HT1080 (cell line): Measurements from ENCODE around the gene ATP2A2. TPM values are rescaled to one million over a fixed set of nuclear protein-coding genes. Genes with fewer than 3 reads are reported as not detected.

Experiments used
- DNase-seq: peaks from one replicate; pipeline ENCODE4 v3.0.0-alpha.2; 2015; ENCODE audit warnings: low read depth
- total RNA-seq: library from RNA; depleted of rRNA; stranded (reverse); fragments of >200 nt; shearing (Covaris generic); gene quantifications from 2 replicates; pipeline ENCODE4 v1.2.3, GENCODE V29; 2014

The ATP2A2 gene
- total RNA-seq, 1 experiment from 2014 or later, result 114 TPM

DNA sequence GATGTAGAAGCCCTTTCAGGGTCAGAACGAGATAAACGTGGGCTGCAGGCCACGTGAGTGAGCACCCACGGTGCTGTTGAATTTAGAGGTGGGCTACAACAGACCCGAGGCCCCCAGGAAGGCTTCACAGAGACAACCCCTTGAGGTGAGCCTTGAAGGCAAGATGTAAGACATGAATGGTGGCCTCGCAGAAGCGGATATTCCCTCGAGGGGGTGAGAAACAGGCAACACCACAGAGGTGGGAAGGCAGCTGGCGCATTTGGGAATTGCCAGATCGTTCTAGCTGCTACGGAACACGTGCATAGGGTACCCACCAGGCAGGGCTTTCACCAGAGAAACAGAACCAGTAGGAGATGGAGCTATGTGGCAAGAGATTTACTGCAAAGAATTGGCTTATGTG is 22.6 kb upstream of the ATP2A2 start:
- no peak for DNase-seq

DNA sequence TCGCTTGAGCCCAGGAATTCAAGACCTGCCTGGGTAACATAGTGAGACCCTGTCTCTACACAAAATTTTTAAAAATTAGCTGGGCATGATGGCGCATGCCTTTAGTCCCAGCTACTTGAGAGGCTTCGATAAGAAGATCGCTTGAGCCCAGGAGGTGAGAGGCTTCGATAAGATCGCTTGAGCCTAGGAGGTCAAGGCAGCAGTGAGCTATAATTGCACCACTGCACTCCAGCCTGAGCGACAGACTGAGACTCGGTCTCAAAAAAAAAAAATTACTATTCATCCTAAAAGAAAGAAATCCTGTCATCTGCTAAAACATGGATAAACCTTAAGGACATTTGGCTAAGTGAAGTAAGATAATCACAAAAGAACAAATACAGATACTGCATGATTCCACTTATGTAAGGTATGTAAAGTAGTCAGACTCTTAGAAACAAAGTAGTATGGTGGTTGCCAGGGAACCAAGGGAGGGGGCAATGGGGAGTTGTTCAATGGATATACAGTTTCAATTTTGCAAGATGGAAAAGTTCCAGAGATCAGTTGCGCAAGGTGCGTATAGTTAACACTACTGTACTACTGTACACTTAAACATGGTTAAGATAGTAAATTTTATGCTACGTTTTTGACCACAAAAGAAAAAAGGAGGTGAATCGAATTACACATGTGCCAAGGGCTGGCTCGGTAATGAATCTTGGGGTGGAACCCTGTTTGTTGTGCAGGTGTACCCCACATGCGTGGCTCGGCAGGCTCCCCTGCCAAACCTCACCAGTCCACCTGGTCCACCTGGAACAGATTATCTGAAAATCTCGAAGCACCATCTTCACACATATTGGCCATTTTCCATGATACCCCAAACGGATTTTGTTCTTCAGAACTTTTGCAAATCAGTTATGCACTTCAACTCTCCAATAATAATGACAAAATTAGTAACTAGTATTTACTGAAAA is 18.3 kb upstream of the ATP2A2 start:
- no peak for DNase-seq

DNA sequence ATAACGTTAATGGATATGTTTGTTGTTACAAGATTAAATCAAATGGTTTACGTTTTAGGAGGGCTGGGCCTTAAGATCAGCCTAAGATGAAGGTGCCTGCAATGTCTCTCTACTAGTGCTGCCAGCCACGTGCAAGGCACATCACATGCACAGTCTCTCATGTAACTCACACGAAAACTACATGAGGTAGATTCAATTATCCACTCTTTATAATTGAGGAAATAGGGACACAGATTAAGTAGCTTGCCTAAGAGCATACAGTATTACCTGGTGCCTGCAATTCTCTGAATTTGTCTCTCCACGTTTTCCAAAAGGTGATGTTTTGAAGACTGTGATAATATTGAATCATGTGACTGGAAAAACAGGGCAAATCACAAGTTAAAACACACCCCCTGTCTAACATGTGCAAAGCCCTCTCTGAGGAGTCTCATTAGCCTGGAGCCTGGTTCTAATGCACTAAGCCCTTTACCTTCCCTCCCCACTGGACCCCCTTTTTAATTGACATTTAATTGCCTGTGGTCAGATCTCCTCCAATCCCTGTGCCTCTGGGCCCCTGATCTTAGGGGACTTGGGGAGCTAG is 14.6 kb upstream of the ATP2A2 start:
- no peak for DNase-seq

DNA sequence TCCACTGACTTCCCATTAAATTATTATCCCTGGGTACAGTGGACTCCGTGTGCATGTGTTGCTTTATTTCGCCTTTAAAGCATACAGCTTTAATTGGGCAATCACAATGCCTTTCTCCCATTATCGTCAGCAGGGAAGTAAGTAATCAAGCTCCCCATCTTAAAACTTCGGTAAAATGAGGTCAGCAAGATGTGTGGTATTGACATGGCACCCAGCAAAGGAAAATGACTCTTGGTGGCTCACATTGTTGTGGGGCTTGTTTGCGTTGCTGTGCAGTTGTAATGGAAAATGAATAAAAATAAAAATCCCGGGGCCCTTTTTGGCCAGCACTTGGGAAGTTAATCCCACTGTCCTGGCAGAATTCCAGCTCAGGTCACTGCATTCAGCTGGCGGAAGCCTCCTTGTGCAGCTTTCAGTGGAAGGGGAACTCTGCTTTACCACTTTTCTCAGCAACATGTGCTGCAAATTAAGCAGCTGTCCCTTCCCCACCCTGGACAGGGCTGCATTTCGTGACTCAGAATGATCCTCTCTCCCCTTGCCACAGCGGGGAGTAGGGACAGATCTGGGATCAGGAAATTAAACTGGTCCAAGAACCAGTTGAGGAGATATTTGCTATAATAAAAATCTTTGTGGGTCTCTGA is 13.9 kb upstream of the ATP2A2 start:
- peak; percentile 62 for DNase-seq

DNA sequence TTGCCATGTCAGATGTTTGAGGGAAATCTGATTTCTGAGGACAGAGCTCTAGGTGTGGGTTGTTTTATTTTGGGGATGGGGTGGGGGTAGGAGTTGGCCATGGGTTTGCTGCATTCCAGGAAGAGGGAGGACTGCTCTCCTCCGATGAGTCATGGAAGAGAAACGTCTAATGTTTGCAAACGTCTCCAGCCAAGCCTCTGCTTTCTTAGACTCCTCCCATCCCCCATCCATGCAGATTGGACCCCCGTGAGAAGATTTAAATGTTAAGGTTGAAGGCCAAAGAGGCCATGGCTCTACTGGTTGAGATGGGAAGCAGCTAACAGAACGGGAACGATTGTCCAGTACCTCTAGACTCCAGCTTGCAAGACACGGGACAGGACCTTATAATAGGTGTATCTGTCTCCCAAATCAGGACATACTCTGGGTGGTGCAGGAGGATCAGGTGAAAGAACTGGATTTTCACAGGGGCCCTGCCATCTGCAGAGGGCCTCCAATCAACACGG is 11.4 kb upstream of the ATP2A2 start:
- DNase-seq, result peak; percentile 88

DNA sequence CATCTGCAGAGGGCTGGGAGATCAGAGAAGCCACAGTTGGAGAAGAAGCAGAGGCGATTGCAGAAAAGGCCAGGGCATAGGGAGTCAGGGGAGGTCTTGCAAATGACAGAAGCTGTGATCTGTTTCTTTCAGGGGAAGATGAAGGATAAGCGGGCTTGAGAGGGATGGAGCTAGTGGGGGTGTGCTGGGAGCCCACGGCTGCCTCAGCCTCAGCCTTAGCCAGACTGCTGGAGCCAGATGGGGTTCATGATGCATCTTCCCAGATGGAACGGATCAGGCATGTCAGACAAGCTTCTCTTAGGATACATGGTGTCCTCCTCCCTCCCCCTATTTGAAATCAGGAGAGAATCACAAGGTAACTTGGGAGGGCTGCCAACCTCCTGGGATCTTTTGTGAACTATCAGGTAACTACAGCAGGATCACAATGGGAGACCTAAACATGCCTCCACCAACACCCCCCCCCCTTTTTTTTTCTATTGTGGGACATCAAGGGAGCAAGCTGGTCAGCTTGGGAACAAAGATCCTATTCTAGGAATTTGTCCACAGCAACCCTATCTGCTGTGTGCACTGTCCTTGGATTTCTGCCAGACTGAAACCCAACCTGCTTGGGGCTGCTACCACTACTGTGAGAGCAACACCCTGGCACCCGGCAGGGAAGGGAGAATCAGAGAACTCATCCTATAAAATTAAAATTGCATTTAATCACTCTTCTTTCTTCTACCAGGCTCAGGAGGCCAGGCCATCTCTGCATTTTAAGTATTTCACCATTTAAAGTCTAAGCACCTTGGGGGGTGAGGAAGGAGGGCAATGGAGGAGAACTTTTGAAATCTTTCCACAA is 10.7 kb upstream of the ATP2A2 start:
- DNase-seq, result peak; percentile 77

DNA sequence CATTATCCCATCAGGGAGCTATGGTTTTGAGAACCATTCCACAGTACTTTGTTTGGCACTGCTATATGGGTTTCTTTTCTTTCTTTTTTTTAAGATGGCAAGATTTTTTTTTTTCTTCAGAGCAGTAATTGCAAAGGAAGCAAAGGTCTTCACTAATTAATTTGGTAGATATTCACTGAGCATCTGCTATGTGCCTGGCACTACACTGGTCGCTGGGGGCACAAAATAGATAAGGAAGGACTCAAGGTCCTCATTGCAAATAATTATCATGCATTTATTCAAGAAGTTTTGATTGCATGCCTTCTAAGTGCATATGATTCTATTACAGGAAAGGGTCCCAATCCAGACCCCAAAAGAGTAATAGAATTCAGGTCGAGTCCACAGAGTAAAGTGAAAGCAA is 10.0 kb upstream of the ATP2A2 start:
- DNase-seq, result no peak

DNA sequence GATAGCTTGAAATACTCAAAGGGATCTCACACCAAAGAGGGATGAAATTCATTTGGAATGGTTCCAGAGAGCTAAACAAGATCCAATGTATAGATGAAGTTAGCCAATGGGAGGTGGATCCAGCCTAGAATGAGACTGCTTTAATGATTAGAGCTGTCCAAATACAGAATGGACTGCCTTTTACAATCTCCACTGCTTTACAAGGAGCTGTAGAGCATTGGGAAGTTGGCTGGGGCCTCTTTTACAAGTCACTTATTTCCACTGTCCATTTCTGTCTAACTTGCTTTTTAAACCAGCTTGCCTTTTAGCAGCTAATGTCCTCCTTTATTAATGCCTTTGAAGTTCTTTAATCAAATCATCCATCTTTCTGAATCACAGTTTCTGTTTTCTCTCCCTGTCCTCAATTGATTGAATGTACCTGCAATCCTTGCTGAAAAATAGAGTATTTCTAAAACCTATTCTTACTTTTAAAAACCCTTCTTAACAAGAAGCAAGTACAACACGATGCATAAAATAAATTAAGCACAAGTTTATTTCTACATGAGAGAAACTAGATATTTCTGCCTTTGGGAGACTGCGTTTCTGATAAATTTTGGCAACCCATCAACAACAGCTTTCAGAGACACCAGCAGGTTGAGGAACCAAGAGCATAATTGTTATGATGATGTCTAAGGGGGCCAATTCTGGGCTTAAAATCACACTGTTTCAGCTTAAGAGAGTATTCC is 3.4 kb upstream of the ATP2A2 start:
- no peak for DNase-seq

DNA sequence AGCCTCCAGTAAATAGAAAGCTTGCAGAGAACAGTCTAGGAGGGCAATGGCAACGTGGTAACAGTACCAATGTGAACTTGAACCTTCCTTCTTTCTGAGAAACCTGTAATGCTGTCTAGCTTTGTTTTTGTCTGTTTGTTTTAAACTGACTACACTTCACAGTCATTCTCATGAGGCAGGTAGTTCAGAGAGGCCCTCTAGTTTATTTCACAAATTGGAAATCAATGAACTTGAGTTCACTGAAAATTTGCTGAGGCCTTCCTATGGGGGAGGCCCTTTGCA is 2.9 kb upstream of the ATP2A2 start:
- DNase-seq, result no peak

DNA sequence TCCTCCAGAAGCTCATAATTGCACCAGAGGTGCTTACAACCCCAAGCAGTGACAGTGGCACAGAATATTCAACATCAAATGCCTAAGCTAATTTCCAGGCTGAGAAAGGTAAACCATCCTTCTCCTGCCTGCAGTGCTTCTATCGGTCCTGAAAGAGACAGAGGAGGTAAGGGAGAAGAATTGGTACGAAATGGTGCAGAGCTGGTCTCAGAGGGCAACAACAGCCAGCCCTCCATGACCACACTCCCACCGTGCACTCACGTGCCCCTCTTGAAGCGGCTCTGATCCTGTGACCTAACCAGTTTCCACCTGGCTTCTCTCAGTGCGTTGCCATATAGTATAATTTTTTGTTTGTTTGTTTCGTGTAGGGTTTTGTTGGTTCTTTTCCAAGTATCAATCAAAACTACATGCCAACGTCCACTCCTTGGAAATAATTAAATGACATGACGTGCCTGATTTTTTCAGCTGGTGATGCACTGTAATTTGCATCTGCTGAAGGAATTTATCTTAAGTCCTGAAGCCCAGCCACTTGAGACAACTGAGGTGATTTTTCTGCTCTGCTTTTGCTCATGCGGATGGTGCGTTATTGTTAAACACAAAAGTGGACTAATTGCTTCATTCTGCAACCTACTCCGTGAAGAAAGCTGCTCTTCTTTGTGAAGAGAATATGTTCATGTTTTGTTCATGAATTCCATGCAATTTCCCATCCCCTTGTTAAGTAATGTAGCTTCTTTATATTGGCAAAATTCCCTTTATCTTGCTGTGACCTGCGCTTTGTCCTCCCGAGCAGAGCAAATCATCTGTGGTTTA is 1.3 kb upstream of the ATP2A2 start:
- DNase-seq, result no peak

DNA sequence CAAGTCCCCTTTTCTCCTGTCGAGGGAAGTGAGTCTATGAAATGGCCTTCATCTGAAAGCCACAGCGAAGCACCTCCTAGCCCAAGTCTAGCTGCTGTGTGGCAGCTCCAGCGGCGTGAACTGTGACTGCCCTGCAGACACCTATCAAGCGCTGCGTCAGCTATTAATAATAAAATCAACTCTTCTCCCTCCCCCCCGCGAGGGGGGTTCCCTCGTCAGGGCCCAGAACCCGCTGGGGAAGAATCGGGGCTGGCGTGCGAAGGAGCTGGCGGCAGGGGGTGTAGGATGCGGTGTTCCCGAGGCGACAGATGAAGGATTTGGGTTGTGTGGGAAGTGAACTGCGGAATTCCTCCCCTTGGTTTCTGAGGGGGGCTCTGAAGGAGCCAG is 662 bp upstream of the ATP2A2 start:
- peak; percentile 61 for DNase-seq

DNA sequence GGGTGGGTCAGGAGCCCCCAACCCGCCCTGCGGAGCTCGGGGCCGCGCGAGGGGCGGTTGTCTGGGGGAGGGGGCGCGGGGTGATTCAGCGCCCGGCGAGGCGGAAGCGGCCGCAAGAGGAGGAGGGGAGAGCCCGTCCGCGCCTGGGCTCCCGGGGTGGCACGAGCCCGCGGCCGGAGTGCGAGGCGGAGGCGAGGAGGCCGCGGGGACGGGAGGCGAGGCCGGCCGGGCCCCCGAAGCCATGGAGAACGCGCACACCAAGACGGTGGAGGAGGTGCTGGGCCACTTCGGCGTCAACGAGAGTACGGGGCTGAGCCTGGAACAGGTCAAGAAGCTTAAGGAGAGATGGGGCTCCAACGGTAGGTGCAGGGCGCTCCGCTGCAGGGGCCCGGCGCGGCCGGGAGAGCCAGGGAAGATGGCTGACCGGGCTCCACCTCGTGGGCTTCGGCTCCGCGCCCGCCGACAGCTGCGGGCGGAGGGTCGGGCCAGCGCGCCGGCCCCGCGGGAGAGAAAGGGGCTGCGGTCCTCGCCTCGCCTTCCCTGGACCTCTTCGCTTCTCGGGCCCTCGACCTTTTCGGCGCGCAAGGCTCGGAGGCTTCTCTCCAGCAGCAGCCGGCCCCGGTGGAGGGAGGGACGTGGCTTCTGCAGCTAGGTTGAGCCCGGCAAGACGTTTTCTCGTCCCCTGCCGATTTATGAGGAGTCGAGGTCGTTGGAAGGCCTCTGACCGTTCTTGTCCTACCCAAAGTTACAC is 677 bp downstream of the ATP2A2 start:
- DNase-seq, result peak; percentile 63

DNA sequence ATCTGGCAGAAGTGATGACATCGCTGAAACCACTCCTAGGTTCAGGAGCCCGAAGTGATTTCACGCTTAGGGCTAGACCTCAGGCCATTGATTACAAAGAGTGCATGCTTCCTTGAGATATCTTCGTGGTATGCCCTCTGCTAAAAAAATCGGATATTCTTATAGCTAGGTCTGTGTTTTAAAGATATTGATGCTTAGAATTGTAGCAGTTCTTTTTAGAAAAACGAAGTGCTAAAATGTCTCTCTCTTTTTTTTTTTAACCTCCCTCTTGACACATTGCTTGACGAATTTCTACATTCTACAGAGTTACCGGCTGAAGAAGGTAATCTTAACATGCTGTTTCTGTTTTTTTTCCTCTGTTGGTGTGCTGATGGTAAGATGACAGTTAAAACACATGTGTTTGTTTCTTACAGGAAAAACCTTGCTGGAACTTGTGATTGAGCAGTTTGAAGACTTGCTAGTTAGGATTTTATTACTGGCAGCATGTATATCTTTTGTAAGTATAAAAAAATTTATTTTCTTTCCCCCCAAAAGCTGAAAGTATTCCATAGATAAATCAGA is 1.3 kb downstream of the ATP2A2 start:
- no peak for DNase-seq

DNA sequence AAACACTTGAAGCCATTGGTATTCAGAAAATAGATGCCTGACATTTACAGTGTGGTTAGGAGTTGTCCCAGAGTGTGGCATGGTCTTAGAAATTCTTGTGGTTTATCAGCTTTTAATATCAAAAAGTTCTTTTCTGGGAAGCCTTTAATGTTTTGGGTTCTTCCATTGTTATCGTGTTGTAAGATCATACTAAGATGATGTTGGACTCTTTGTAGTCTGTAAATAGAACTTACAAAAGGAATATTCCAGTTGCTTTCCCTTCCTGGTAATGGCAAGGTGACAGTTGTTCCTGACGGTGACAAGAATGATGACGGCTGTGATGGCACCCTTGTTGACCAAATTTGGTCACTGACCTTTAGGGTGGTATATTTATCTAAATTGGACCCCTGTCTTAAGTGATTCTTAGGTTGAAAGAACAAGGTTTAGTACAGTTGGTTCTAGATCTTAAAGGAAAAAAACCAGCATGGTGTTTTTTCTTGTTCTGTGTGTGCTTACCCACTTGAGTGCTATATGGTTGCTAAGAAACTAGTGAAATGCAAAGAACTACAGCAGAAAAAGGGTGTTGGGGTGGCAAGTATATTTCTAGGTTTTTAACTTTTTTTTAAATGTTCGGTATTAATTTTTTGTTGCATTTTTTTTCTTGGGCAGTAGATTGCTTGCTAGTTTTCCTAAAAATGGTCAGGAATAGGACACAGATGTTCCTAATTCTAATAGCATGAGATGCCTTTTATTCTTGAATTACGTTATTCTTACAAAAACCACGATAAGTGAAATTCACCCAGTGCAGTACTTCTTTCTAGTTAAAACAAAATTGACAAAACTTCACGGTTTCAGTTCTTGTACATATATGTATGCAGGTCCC is 2.1 kb downstream of the ATP2A2 start:
- no peak for DNase-seq

DNA sequence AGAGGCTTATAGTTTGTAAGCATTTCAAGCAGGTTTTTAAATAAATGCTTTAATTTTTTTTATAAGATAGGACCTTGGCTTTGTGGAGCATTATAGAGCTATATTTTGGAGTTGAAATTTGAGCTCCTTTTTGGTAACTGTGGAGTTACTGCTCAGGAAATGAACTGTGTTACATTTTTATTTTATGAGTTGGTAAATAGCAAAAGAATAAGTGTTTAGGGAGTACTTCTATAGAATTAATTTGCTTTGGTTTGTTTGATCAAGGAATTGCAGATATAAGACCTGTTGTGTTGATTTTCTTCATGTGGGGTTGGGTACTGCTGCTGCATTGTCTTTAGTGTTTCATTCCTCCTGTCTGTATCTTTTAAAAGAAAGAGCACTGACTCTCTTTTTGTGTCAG is 3.5 kb downstream of the ATP2A2 start:
- DNase-seq, result no peak

DNA sequence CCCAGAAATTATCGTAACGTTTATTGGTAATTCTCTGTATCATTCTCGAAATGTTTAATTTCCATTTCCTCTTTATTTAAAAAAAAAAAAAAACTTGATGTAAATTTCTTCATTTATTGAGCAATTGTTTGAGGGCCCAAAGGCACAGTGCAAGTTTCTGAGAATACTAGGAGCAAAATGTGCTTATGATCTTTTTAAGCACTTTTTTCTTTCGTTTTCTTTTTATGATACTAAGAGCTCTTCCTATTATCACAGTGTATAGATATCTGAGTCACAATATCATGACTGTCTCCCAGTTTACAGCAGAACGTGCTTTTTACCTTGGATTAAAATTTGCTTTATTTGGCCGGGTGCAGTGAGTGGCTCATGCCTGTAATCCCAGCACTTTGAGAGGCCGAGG is 5.6 kb downstream of the ATP2A2 start:
- no peak for DNase-seq

DNA sequence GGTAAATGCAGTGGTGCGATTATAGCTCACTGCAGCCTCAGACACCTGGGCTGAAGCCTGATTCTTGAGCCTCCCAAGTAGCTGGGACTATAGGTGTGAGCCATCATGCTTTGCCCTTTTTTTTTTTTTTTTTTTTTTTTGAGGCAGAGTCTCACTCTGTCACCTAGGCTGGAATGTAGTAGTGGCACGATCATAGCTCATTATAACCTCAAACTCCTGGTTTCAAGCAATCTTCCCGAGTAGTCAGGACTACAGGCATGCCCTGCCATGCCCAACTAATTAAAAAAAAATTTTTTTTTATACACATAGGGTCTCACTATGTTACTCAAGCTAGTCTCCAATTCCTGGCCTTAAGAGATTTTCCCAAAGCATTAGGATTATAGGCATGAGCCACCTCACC is 6.9 kb downstream of the ATP2A2 start:
- no peak for DNase-seq
